Loucy (cell line): Measurements from ENCODE around the gene TMED4.

ENCODE experiments used
- H2AFZ ChIP-seq: fragments of 200-600 bp; sonication (generic); 2 replicates; pipeline ENCODE4 v1.6.0; 2016; ENCODE audit warnings: antibody characterized with exemption, mild to moderate bottlenecking, low read length, moderate library complexity
- H3F3A ChIP-seq: fragments of 200-600 bp; 2 replicates; pipeline ENCODE4 v1.6.0; 2016; ENCODE audit warnings: antibody characterized with exemption, low read depth, mild to moderate bottlenecking
- H3K27me3 ChIP-seq: fragments of 200-600 bp; sonication (generic); 2 replicates; pipeline ENCODE4 v1.6.1; 2014; ENCODE audit warnings: low read length, mild to moderate bottlenecking; ENCODE audit not compliant: insufficient read depth, poor library complexity, severe bottlenecking
- H3K36me3 ChIP-seq: fragments of 200-600 bp; sonication (generic); 2 replicates; pipeline ENCODE4 v1.6.1; 2016; ENCODE audit warnings: low read length; ENCODE audit not compliant: insufficient read depth
- H3K4me1 ChIP-seq: fragments of 200-600 bp; sonication (generic); 2 replicates; pipeline ENCODE4 v1.5.1; 2014; ENCODE audit warnings: low read length, mild to moderate bottlenecking; ENCODE audit not compliant: insufficient read depth, poor library complexity, severe bottlenecking
- H3K4me2 ChIP-seq: fragments of 200-600 bp; sonication (generic); 2 replicates; pipeline ENCODE4 v1.6.0; 2014; ENCODE audit warnings: antibody characterized with exemption, low read length, low read depth, mild to moderate bottlenecking; ENCODE audit not compliant: poor library complexity, severe bottlenecking
- H3K4me3 ChIP-seq: fragments of 200-600 bp; sonication (generic); 2 replicates; pipeline ENCODE4 v1.5.1; 2014; ENCODE audit warnings: low read length, mild to moderate bottlenecking, mixed read lengths; ENCODE audit not compliant: poor library complexity, severe bottlenecking
- H3K79me2 ChIP-seq: fragments of 200-600 bp; sonication (generic); 2 replicates; pipeline ENCODE4 v1.6.1; 2014; ENCODE audit warnings: low read length; ENCODE audit not compliant: insufficient read depth
- H3K9ac ChIP-seq: fragments of 200-600 bp; sonication (generic); 2 replicates; pipeline ENCODE4 v1.6.0; 2014; ENCODE audit warnings: mild to moderate bottlenecking, low read depth, low read length, moderate library complexity; ENCODE audit not compliant: poor library complexity, severe bottlenecking
- H3K9me2 ChIP-seq: fragments of 200-600 bp; sonication (generic); replicated peaks from 2 replicates; pipeline ENCODE4 v1.6.1; 2016; ENCODE audit warnings: low read depth, low read length, mixed read lengths
- H3K9me3 ChIP-seq: fragments of 200-600 bp; sonication (generic); 2 replicates; pipeline ENCODE4 v1.6.1; 2014; ENCODE audit warnings: mild to moderate bottlenecking, antibody characterized with exemption, low read length, low read depth; ENCODE audit not compliant: insufficient read depth
- H4K20me1 ChIP-seq: fragments of 200-600 bp; sonication (generic); 2 replicates; pipeline ENCODE4 v1.6.0; 2014; ENCODE audit warnings: antibody characterized with exemption, low read length, mild to moderate bottlenecking; ENCODE audit not compliant: insufficient read depth, poor library complexity, severe bottlenecking
- EZH2phosphoT487 ChIP-seq: fragments of 200-600 bp; IDR thresholded peaks from 2 replicates; pipeline ENCODE4 v1.6.1; 2018; ENCODE audit warnings: antibody characterized with exemption, mild to moderate bottlenecking, moderate library complexity, borderline replicate concordance
- TF ChIP-seq, protein P1 (sequence below): fragments of 200-600 bp; sonication (generic); conservative IDR thresholded peaks from 2 replicates; pipeline ENCODE4 v1.5.1; 2014; ENCODE audit warnings: mild to moderate bottlenecking, antibody characterized with exemption, low read length

Gene TMED4

GRCh38 chr7:44567884-44568283 is 14.1 kb downstream of the TMED4 start:
- no peak overlapping the region for H2AFZ ChIP-seq
- peaks cover 63% of the 10 kb centered on the region; the same call in 1 of the 2 replicates for H3K36me3 ChIP-seq
- H3K4me1 ChIP-seq = peaks cover 8% of the 10 kb centered on the region
- H3F3A ChIP-seq = no peaks in the 10 kb centered on the region
- no peak overlapping the region for H3K9ac ChIP-seq
- H3K9me2 ChIP-seq = no peaks in the 10 kb centered on the region
- H3K79me2 ChIP-seq = peaks cover 25% of the 10 kb centered on the region
- H3K27me3 ChIP-seq = no peaks in the 10 kb centered on the region
- H3K4me2 ChIP-seq = no peak overlapping the region
- no peaks in the 10 kb centered on the region for H3K9me3 ChIP-seq
- H3K4me3 ChIP-seq = no peak overlapping the region
- peaks cover 12% of the 10 kb centered on the region for H4K20me1 ChIP-seq
- TF ChIP-seq EZH2phosphoT487 = no peak
- TF ChIP-seq, protein P1, sequence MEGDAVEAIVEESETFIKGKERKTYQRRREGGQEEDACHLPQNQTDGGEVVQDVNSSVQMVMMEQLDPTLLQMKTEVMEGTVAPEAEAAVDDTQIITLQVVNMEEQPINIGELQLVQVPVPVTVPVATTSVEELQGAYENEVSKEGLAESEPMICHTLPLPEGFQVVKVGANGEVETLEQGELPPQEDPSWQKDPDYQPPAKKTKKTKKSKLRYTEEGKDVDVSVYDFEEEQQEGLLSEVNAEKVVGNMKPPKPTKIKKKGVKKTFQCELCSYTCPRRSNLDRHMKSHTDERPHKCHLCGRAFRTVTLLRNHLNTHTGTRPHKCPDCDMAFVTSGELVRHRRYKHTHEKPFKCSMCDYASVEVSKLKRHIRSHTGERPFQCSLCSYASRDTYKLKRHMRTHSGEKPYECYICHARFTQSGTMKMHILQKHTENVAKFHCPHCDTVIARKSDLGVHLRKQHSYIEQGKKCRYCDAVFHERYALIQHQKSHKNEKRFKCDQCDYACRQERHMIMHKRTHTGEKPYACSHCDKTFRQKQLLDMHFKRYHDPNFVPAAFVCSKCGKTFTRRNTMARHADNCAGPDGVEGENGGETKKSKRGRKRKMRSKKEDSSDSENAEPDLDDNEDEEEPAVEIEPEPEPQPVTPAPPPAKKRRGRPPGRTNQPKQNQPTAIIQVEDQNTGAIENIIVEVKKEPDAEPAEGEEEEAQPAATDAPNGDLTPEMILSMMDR = no peak

DNA sequence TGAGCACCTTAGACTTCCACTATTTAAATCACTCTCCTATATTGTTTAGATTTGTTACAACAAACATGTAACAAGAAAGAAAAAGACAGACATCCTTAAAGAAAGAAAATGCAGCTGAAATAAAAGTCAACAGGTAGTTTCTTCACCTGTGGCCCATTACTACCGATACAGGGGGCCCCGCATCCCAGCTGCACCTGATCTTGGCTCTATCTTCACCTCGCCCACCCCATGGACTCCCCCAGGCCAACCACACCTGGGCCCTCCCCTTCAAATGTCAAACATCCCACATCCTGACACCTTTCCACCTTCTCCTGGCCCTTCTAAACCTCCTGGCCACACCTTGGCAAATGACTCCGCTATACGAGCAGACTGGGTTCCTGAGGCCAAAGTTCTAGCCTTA is 15.4 kb downstream of the TMED4 start:
- H4K20me1 ChIP-seq = peaks cover 5% of the 10 kb centered on the region
- H3F3A ChIP-seq = no peaks in the 10 kb centered on the region
- H3K4me3 ChIP-seq = no peak overlapping the region
- no peaks in the 10 kb centered on the region for H3K27me3 ChIP-seq
- peaks cover 13% of the 10 kb centered on the region; the same call in 1 of the 2 replicates for H3K79me2 ChIP-seq
- no peak overlapping the region for H3K4me2 ChIP-seq
- H3K36me3 ChIP-seq = peaks cover 57% of the 10 kb centered on the region; the same call in 1 of the 2 replicates
- no peaks in the 10 kb centered on the region for H3K9me2 ChIP-seq
- H3K4me1 ChIP-seq = no peaks in the 10 kb centered on the region
- no peak overlapping the region for H3K9ac ChIP-seq
- TF ChIP-seq EZH2phosphoT487 = no peak
- TF ChIP-seq, protein P1 = no peak
- H3K9me3 ChIP-seq = no peaks in the 10 kb centered on the region
- H2AFZ ChIP-seq = no peak overlapping the region

- Histone ChIP-seq H3K4me2 (no peak overlapping the region), H3K9me2 (no peaks in the 10 kb centered on the region), H3K9me3 (no peaks in the 10 kb centered on the region), H3K4me1 (no peaks in the 10 kb centered on the region), H2AFZ (no peak overlapping the region), H3F3A (no peaks in the 10 kb centered on the region), H3K4me3 (no peak overlapping the region), H3K36me3 (peaks cover 50% of the 10 kb centered on the region; the same call in 1 of the 2 replicates), H3K79me2 (peaks cover 6% of the 10 kb centered on the region; the same call in 1 of the 2 replicates), H3K27me3 (no peaks in the 10 kb centered on the region), H3K9ac (no peak overlapping the region), H4K20me1 (peaks cover 5% of the 10 kb centered on the region)
- TF ChIP-seq, protein P1 = no peak; the same call in 1 of the 2 replicates
- TF ChIP-seq EZH2phosphoT487 = no peak
These were observed 16.1 kb downstream of the TMED4 start for GRCh38 chr7:44565795-44566559.
